Uterus (tissue), 4 donors: Measurements from ENCODE around the gene LPP. TPM values are rescaled to one million over a fixed set of nuclear protein-coding genes. Genes with fewer than 3 reads are reported as not detected.

Source experiments
- DNase-seq, 2 donors: peaks; one replicate each; pipeline ENCODE4 v3.0.0-alpha.2; 2019 to 2020
- H3K27ac ChIP-seq, 2 donors: fragments of 200-600 bp; sonication (generic); 1 replicate in 1 of 2; 2 replicates in 1 of 2; pipeline ENCODE4 v1.5.1; 2016 to 2018
- H3K27me3 ChIP-seq, 2 donors: fragments of 200-600 bp; sonication (generic); one replicate each; pipeline ENCODE4 v1.5.1; 2018 to 2019; ENCODE audit warnings: control low read depth in 1 of 2
- H3K36me3 ChIP-seq, 2 donors: fragments of 200-600 bp; sonication (generic); one replicate each; pipeline ENCODE4 v1.5.1; 2019; ENCODE audit warnings: control low read depth in 1 of 2
- H3K4me1 ChIP-seq, 2 donors: fragments of 200-600 bp; sonication (generic); one replicate each; pipeline ENCODE4 v1.5.1; 2018 to 2019; ENCODE audit warnings: control low read depth in 1 of 2
- H3K4me3 ChIP-seq, 2 donors: fragments of 200-600 bp; sonication (generic); 1 replicate in 1 of 2; 2 replicates in 1 of 2; pipeline ENCODE4 v1.5.1; 2018 to 2019; ENCODE audit warnings: mild to moderate bottlenecking in 1 of 2
- H3K9me3 ChIP-seq, 2 donors: fragments of 200-600 bp; sonication (generic); one replicate each; pipeline ENCODE4 v1.5.1; 2019; ENCODE audit warnings: control low read depth in 1 of 2
- POLR2A ChIP-seq, 2 donors: fragments of 450-650 bp; IDR thresholded peaks; one replicate each; pipeline ENCODE4 v1.6.1; 2016; ENCODE audit warnings: antibody characterized with exemption in 2 of 2, mild to moderate bottlenecking in 1 of 2, moderate library complexity in 1 of 2
- intact Hi-C: fragments of 100-400 bp; cut with DNase I; formaldehyde crosslinking; loops from one replicate; pipeline ENCODE4 v1.15.1; 2023; ENCODE audit warnings: low total_unique reads
- total RNA-seq, 4 donors: library from RNA; depleted of rRNA in 3 of 4; stranded (reverse); fragments of >200 nt in 3 of 4; gene quantifications; one replicate each; pipeline versions ENCODE4 v1.1.0 to v1.2.4, GENCODE V29; 2014 to 2023
- TF ChIP-seq, protein P1 (sequence below), 4 experiments: fragments of 200-600 bp in 2 of 4; fragments of 450-650 bp in 2 of 4; sonication (generic) in 2 of 4; IDR thresholded peaks; one replicate each; pipeline ENCODE4 v1.5.1; 2016 to 2019; ENCODE audit warnings: antibody characterized with exemption in 4 of 4, mild to moderate bottlenecking in 2 of 4, moderate library complexity in 1 of 4
- donor health status: DM: yes; HTN: yes; CAD: no.

The LPP gene
- total RNA-seq, 4 donors from 2014 or later = 180 to 1,374 (median 712) TPM

DNA sequence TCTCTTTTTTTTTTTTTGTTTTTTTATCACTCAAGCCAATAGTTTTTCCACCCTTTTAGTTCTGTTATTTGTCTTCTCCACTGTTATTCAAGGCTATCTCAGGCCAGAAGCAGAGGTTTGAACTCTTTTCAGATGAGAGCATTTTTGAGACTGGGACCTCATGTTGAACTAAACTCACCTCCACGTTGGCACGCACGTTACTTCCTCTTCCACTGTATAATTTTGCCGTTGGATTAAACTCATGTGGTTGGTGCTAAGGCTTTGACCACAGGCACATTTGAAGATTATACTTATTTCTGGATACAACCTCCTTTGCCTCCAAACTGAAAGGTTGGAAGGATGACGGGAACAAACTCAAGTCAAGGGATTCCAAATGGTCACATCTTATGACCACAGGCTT is 516.5 kb downstream of the LPP start:
- intact Hi-C loops = no loop called here
- H3K4me1 ChIP-seq = no peaks in the 10 kb centered on the region
- no peaks in the 10 kb centered on the region for H3K9me3 ChIP-seq
- H3K4me3 ChIP-seq = no peak overlapping the region
- no peaks in the 10 kb centered on the region for H3K36me3 ChIP-seq
- no peak for DNase-seq
- H3K27ac ChIP-seq = no peak overlapping the region
- TF ChIP-seq, protein P1, sequence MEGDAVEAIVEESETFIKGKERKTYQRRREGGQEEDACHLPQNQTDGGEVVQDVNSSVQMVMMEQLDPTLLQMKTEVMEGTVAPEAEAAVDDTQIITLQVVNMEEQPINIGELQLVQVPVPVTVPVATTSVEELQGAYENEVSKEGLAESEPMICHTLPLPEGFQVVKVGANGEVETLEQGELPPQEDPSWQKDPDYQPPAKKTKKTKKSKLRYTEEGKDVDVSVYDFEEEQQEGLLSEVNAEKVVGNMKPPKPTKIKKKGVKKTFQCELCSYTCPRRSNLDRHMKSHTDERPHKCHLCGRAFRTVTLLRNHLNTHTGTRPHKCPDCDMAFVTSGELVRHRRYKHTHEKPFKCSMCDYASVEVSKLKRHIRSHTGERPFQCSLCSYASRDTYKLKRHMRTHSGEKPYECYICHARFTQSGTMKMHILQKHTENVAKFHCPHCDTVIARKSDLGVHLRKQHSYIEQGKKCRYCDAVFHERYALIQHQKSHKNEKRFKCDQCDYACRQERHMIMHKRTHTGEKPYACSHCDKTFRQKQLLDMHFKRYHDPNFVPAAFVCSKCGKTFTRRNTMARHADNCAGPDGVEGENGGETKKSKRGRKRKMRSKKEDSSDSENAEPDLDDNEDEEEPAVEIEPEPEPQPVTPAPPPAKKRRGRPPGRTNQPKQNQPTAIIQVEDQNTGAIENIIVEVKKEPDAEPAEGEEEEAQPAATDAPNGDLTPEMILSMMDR (IDR thresholded peaks at IDR 0.05) = no peak
- TF ChIP-seq POLR2A (IDR thresholded peaks at IDR 0.05) = no peak
- H3K27me3 ChIP-seq = no peaks in the 10 kb centered on the region

GRCh38 chr3:188671971-188672370 is 518.0 kb downstream of the LPP start:
- Histone ChIP-seq H3K27me3 (no peaks in the 10 kb centered on the region), H3K9me3 (no peaks in the 10 kb centered on the region), H3K4me1 (no peaks in the 10 kb centered on the region), H3K4me3 (no peak overlapping the region), H3K36me3 (no peaks in the 10 kb centered on the region), H3K27ac (no peak overlapping the region)
- TF ChIP-seq POLR2A (IDR thresholded peaks at IDR 0.05) = no peak
- TF ChIP-seq, protein P1 (IDR thresholded peaks at IDR 0.05) = no peak
- DNase-seq = no peak
- intact Hi-C loops = no loop called here

DNA sequence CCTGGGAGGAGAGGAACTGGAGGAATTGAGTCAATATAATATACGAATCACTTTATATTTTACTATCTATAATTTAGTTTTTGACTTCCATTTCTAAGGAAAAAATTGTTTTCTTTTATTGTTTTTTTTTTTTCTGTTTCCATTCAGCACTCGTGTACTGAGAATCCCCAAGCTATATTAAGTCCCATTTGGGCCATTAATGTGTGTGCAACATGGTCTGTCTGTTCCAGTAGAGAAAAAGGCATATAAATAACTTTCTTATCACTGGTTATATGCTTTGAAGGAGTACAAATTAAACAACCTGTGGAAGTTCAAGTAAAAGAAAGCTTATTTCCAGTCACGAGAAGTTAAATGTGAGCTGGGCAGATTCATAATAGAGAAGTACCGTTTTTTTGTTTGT is 518.9 kb downstream of the LPP start:
- no peaks in the 10 kb centered on the region for H3K9me3 ChIP-seq
- no peaks in the 10 kb centered on the region for H3K27me3 ChIP-seq
- no peaks in the 10 kb centered on the region for H3K36me3 ChIP-seq
- H3K27ac ChIP-seq = no peak overlapping the region
- H3K4me3 ChIP-seq = no peak overlapping the region
- intact Hi-C loops = no loop called here
- no peak for DNase-seq
- TF ChIP-seq, protein P1 (IDR thresholded peaks at IDR 0.05) = no peak
- TF ChIP-seq POLR2A (IDR thresholded peaks at IDR 0.05) = no peak
- no peaks in the 10 kb centered on the region for H3K4me1 ChIP-seq

DNA sequence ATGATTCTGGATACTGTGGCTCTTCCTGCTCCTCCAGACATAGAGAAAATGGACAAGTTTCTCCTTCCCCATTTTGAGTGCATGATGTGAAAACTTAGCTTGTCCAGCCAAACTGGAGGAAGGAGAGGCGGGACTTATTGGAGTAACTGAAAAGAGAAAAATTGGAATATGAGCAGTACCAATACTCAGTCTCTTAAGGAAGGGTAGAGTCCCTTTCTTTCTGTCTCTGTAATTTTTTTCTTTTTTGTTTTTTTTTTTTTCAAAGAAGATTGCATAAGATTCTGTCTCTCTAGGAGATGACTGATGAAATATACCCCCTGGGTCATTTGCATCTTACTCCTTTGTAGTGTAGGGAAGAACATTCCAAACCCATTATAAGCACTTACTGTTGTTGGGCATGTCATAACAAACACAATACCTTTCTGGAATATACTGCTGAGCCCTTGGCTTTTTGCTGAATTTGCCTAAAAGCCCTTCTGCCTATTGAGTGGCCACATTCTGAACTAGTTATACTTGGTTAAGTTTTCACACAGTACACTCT is 519.8 kb downstream of the LPP start:
- Histone ChIP-seq H3K4me1 (no peaks in the 10 kb centered on the region), H3K9me3 (no peaks in the 10 kb centered on the region), H3K27me3 (no peaks in the 10 kb centered on the region), H3K4me3 (no peak overlapping the region), H3K27ac (no peak overlapping the region), H3K36me3 (no peaks in the 10 kb centered on the region)
- DNase-seq = no peak
- TF ChIP-seq, protein P1 (IDR thresholded peaks at IDR 0.05) = no peak
- TF ChIP-seq POLR2A (IDR thresholded peaks at IDR 0.05) = no peak
- intact Hi-C loops = no loop called here

GRCh38 chr3:188674595-188674994 is 520.6 kb downstream of the LPP start:
- Histone ChIP-seq H3K36me3 (no peaks in the 10 kb centered on the region), H3K27me3 (no peaks in the 10 kb centered on the region), H3K27ac (no peak overlapping the region), H3K9me3 (no peaks in the 10 kb centered on the region), H3K4me3 (no peak overlapping the region), H3K4me1 (no peaks in the 10 kb centered on the region)
- intact Hi-C loops = no loop called here
- TF ChIP-seq, protein P1 (IDR thresholded peaks at IDR 0.05) = no peak
- no peak for TF ChIP-seq POLR2A (IDR thresholded peaks at IDR 0.05)
- no peak for DNase-seq
